A673 (cell line): ENCODE results near the gene FBXW8. TPM values are rescaled to one million over a fixed set of nuclear protein-coding genes. Genes with fewer than 3 reads are reported as not detected.

ENCODE experiments used
- BruUV-seq: library from RNA; stranded (reverse); fragments of 400-500 nt; replicated peaks from 2 replicates; lab custom pipeline; 2021; lab: Mats Ljungman, UMichigan
- CTCF ChIA-PET: fragments of 300-600 bp; sonication (Branson Sonifier 250); formaldehyde crosslinking; loops from one replicate; lab custom pipeline; 2022; ENCODE audit warnings: antibody characterized with exemption; lab: Charles Lee
- POLR2A ChIA-PET: fragments of 300-600 bp; sonication (Branson Sonifier 250); formaldehyde crosslinking; loops from one replicate; lab custom pipeline; 2022; ENCODE audit warnings: antibody characterized with exemption; ENCODE audit not compliant: low non-redundant PET; lab: Charles Lee
- DNase-seq: peaks from one replicate; pipeline ENCODE4 v3.0.0-alpha.2; 2015; ENCODE audit warnings: low spot score
- H3K27ac ChIP-seq: fragments of 200-600 bp; sonication (generic); 2 replicates; pipeline ENCODE4 v1.5.1; 2016; ENCODE audit warnings: mixed run types, low read depth, mild to moderate bottlenecking, mixed read lengths, antibody characterized with exemption, low read length; ENCODE audit not compliant: poor library complexity, severe bottlenecking
- H3K27me3 ChIP-seq: fragments of 200-600 bp; sonication (generic); replicated peaks from 2 replicates; pipeline ENCODE4 v1.6.1; 2017; ENCODE audit warnings: mixed run types, low read depth, mild to moderate bottlenecking, mixed read lengths, antibody characterized with exemption, low read length; ENCODE audit not compliant: insufficient read depth, poor library complexity
- H3K36me3 ChIP-seq: fragments of 200-600 bp; sonication (generic); 2 replicates; pipeline ENCODE4 v1.6.1; 2016; ENCODE audit warnings: mixed run types, mild to moderate bottlenecking, mixed read lengths, antibody characterized with exemption, low read length; ENCODE audit not compliant: insufficient read depth, poor library complexity, severe bottlenecking
- H3K4me1 ChIP-seq: fragments of 200-600 bp; sonication (generic); 2 replicates; pipeline ENCODE4 v1.6.1; 2017; ENCODE audit warnings: mixed run types, mild to moderate bottlenecking, mixed read lengths, antibody characterized with exemption, low read length; ENCODE audit not compliant: insufficient read depth, poor library complexity, severe bottlenecking
- H3K4me3 ChIP-seq: fragments of 200-600 bp; sonication (generic); 2 replicates; pipeline ENCODE4 v1.5.1; 2016; ENCODE audit warnings: low read depth, mixed run types, mild to moderate bottlenecking, mixed read lengths, low read length; ENCODE audit not compliant: poor library complexity, severe bottlenecking
- H3K9me3 ChIP-seq: fragments of 200-600 bp; sonication (generic); 2 replicates; pipeline ENCODE4 v1.6.1; 2016; ENCODE audit warnings: mixed run types, low read depth, mild to moderate bottlenecking, mixed read lengths, antibody characterized with exemption, low read length; ENCODE audit not compliant: poor library complexity, severe bottlenecking
- CTCF ChIP-seq: fragments of 300-800, 200-600 bp; sonication (generic); conservative IDR thresholded peaks from 2 replicates; pipeline ENCODE4 v1.5.1; 2017; ENCODE audit warnings: low read depth, mild to moderate bottlenecking, antibody characterized with exemption, low read length, moderate library complexity, mixed read lengths
- EZH2 ChIP-seq: fragments of 200-600 bp; sonication (generic); IDR thresholded peaks from 2 replicates; pipeline ENCODE4 v1.6.1; 2017; ENCODE audit warnings: borderline replicate concordance, low read depth, mild to moderate bottlenecking, mixed read lengths, antibody characterized with exemption, low read length; ENCODE audit not compliant: poor library complexity, severe bottlenecking
- intact Hi-C: fragments of 100-400 bp; cut with micrococcal nuclease; formaldehyde crosslinking; loops from one replicate; pipeline ENCODE4 v1.10.0; 2022; ENCODE audit not compliant: unreplicated experiment
- total RNA-seq: library from RNA; stranded (reverse); gene quantifications from 2 replicates; pipeline ENCODE4 v1.2.3, GENCODE V29; 2021

FBXW8 gene
- total RNA-seq, 1 experiment from 2014 or later, result 14.8 TPM

- ChIA-PET CTCF (no interaction called here), POLR2A (no interaction called here)
- intact Hi-C loops, result no loop called here
- H3K27me3 ChIP-seq, result no peaks in the 10 kb centered on the region
- H3K27ac ChIP-seq, result no peak overlapping the region
- no peak for DNase-seq
- no TSS peak for BruUV-seq
- no peak for TF ChIP-seq CTCF
- TF ChIP-seq EZH2, result no peak
- H3K4me1 ChIP-seq, result peaks cover 4% of the 10 kb centered on the region
- no peaks in the 10 kb centered on the region for H3K9me3 ChIP-seq
- H3K36me3 ChIP-seq, result peaks cover 10% of the 10 kb centered on the region
- H3K4me3 ChIP-seq, result no peak overlapping the region
Measured at GRCh38 chr12:116950628-116951325, 40.0 kb downstream of the FBXW8 start.

GRCh38 chr12:116954710-116955381 is 44.1 kb downstream of the FBXW8 start:
- no peak for TF ChIP-seq CTCF
- no peak for TF ChIP-seq EZH2
- H3K9me3 ChIP-seq, result no peaks in the 10 kb centered on the region
- no peak overlapping the region for H3K4me3 ChIP-seq
- BruUV-seq, result no TSS peak
- peaks cover 2% of the 10 kb centered on the region for H3K36me3 ChIP-seq
- H3K27me3 ChIP-seq, result no peaks in the 10 kb centered on the region
- no peak for DNase-seq
- ChIA-PET POLR2A (no interaction called here), CTCF (no interaction called here)
- H3K27ac ChIP-seq, result no peak overlapping the region
- intact Hi-C loops, result no loop called here
- H3K4me1 ChIP-seq, result peaks cover 4% of the 10 kb centered on the region

- POLR2A ChIA-PET, result no interaction called here
- CTCF ChIA-PET, result no interaction called here
Measured at GRCh38 chr12:116955382-116956021, 44.8 kb downstream of the FBXW8 start.

More at GRCh38 chr12:116955382-116956021, 44.8 kb downstream of the FBXW8 start:
- Histone ChIP-seq H3K36me3 (no peaks in the 10 kb centered on the region), H3K4me3 (no peak overlapping the region), H3K27ac (no peak overlapping the region), H3K4me1 (peaks cover 4% of the 10 kb centered on the region), H3K27me3 (no peaks in the 10 kb centered on the region), H3K9me3 (no peaks in the 10 kb centered on the region)
- intact Hi-C loops, result no loop called here
- TF ChIP-seq EZH2, result no peak
- no peak for TF ChIP-seq CTCF
- no TSS peak for BruUV-seq
- DNase-seq, result peak; percentile 8
